GM12878 (cell line): ENCODE data around the gene CTNNA1. TPM values are rescaled to one million over a fixed set of nuclear protein-coding genes. Genes with fewer than 3 reads are reported as not detected.

ENCODE experiments used
- ATAC-seq: fragments of 200-7000 bp; cut with Tn5 transposase; 3 replicates; pipeline ENCODE4 v1.9.1; 2020; ENCODE audit warnings: mild to moderate bottlenecking, moderate library complexity
- BruUV-seq: library from RNA; stranded (reverse); fragments of 400-500 nt; replicated peaks from 2 replicates; lab custom pipeline; 2021; lab: Mats Ljungman, UMichigan
- CTCF ChIA-PET: fragments of 300-600 bp; sonication (Branson Sonifier 250); formaldehyde crosslinking; extraction: SDS; loops from one replicate; lab custom pipeline; 2021; ENCODE audit warnings: inconsistent platforms; lab: Yijun Ruan, JAX
- POLR2A ChIA-PET: fragments of 350-600 bp; formaldehyde crosslinking; extraction: SDS; loops from one replicate; lab custom pipeline; 2021; ENCODE audit warnings: inconsistent platforms; lab: Charles Lee
- RAD21 ChIA-PET: fragments of 300-600 bp; sonication (Branson Sonifier 250); formaldehyde crosslinking; loops from one replicate; lab custom pipeline; 2023; ENCODE audit warnings: antibody characterized with exemption; ENCODE audit not compliant: unreplicated experiment; lab: Charles Lee
- SMC1A ChIA-PET: fragments of 300-600 bp; sonication (Branson Sonifier 250); formaldehyde crosslinking; loops from one replicate; lab custom pipeline; 2023; ENCODE audit not compliant: unreplicated experiment, uncharacterized antibody; lab: Charles Lee
- DNase-seq: peaks from one replicate; pipeline ENCODE4 v3.0.0-alpha.2; 2011; ENCODE audit warnings: low read depth, low spot score
- FAIRE-seq: peaks from 3 replicates; lab custom pipeline; 2011; peaks lifted over from hg19 to GRCh38; lab: Jason Lieb, UNC
- H2AFZ ChIP-seq: 2 replicates; pipeline ENCODE4 v1.6.0; 2011; ENCODE audit warnings: low read depth, low read length, control low read depth; ENCODE audit not compliant: control insufficient read depth
- H3K27ac ChIP-seq: 2 replicates; pipeline ENCODE4 v1.5.1; 2011; ENCODE audit warnings: control low read depth; ENCODE audit not compliant: control insufficient read depth, insufficient read depth
- H3K27me3 ChIP-seq, 2 experiments: replicated peaks in 1 of 2; 2 replicates each; pipeline versions ENCODE4 v1.6.0 to v1.6.1; 2011; ENCODE audit warnings: low read length in 1 of 2; ENCODE audit not compliant: control insufficient read depth in 2 of 2, insufficient read depth in 2 of 2
- H3K36me3 ChIP-seq, 2 experiments: 2 replicates each; pipeline ENCODE4 v1.5.1; 2011; ENCODE audit warnings: low read length in 1 of 2; ENCODE audit not compliant: control insufficient read depth in 2 of 2, insufficient read depth in 2 of 2
- H3K4me1 ChIP-seq: 2 replicates; pipeline ENCODE4 v1.6.1; 2011; ENCODE audit warnings: mild to moderate bottlenecking, low read length, moderate library complexity, mixed read lengths; ENCODE audit not compliant: control insufficient read depth, insufficient read depth
- H3K4me2 ChIP-seq: 2 replicates; pipeline ENCODE4 v1.6.0; 2011; ENCODE audit warnings: control low read depth; ENCODE audit not compliant: control insufficient read depth, insufficient read depth
- H3K4me3 ChIP-seq: fragments of 200-600 bp; sonication (generic); 2 replicates; pipeline ENCODE4 v1.5.1; 2016
- H3K79me2 ChIP-seq: 2 replicates; pipeline ENCODE4 v1.6.0; 2011; ENCODE audit warnings: low read length; ENCODE audit not compliant: control insufficient read depth, insufficient read depth
- H3K9ac ChIP-seq: 2 replicates; pipeline ENCODE4 v1.8.0; 2011; ENCODE audit warnings: low read length, control low read depth, mixed read lengths; ENCODE audit not compliant: control insufficient read depth, insufficient read depth
- H3K9me3 ChIP-seq: replicated peaks from 3 replicates; pipeline ENCODE4 v1.5.1; 2011; ENCODE audit warnings: mild to moderate bottlenecking, low read length; ENCODE audit not compliant: control insufficient read depth, insufficient read depth
- H4K20me1 ChIP-seq: 2 replicates; pipeline ENCODE4 v1.6.0; 2011; ENCODE audit not compliant: control insufficient read depth, insufficient read depth
- HCFC1 ChIP-seq: fragments of 150-350 bp; IDR thresholded peaks from 2 replicates; pipeline ENCODE4 v1.6.1; 2014; ENCODE audit warnings: low read length
- IRF4 ChIP-seq: IDR thresholded peaks from 2 replicates; pipeline ENCODE4 v1.6.1; 2011; ENCODE audit warnings: low read depth, low read length
- SIX5 ChIP-seq: IDR thresholded peaks from 2 replicates; pipeline ENCODE4 v1.6.1; 2011; ENCODE audit warnings: mild to moderate bottlenecking, low read depth, low read length, moderate library complexity; ENCODE audit not compliant: severe bottlenecking
- ZNF384 ChIP-seq: IDR thresholded peaks from 2 replicates; pipeline ENCODE4 v1.6.1; 2012; ENCODE audit warnings: low read depth, mild to moderate bottlenecking, low read length, improper control_type of control experiment, borderline replicate concordance
- ZNF622 ChIP-seq: fragments of 450-650 bp; IDR thresholded peaks from 2 replicates; pipeline ENCODE4 v1.6.1; 2017; ENCODE audit warnings: mild to moderate bottlenecking, inconsistent platforms
- WGBS: methylation state at CpG from one replicate; pipeline ENCODE4 v1.1.6; 2016; ENCODE audit warnings: low lambda C conversion rate; ENCODE audit not compliant: insufficient replicate concordance, insufficient coverage; ENCODE audit errors: missing lambda C conversion rate; 5-methylcytosine and 5-hydroxymethylcytosine counted together
- in situ Hi-C: fragments of 300-500 bp; cut with MboI; formaldehyde crosslinking; loops from 9 replicates; pipeline ENCODE4 v1.14.3; 2018; ENCODE audit warnings: mixed read lengths
- intact Hi-C: fragments of 100-400 bp; cut with micrococcal nuclease; formaldehyde crosslinking; loops from one replicate; pipeline ENCODE4 v1.14.2; 2022; ENCODE audit not compliant: unreplicated experiment
- polyA plus RNA-seq, 11 experiments: library from polyadenylated mRNA; depleted of rRNA in 4 of 11; unstranded in 6 of 11; stranded (reverse) in 5 of 11; fragments of >200 nt; fragmentation: Nextera tagmentation in 4 of 11; fragmentation: Illumina TruSeq in 1 of 11; extraction: Ambion mirVana in 4 of 11; extraction: Trizol in 1 of 11; gene quantifications; 1 replicate in 1 of 11; 2 replicates in 10 of 11; pipeline versions ENCODE4 v1.2.1 to v1.2.3, GENCODE V29; 2011 to 2016; ENCODE audit warnings: inconsistent platforms in 2 of 11, missing spikeins in 2 of 11, low read depth in 1 of 11
- total RNA-seq, 4 experiments: library from RNA; depleted of rRNA in 3 of 4; stranded (reverse); fragments of >200 nt in 3 of 4; fragmentation: Illumina TruSeq in 1 of 4; extraction: Trizol in 1 of 4; gene quantifications; 2 replicates each; pipeline versions ENCODE4 v1.2.1 to v1.2.3, GENCODE V29; 2013 to 2021
- TF ChIP-seq, protein P1 (sequence below): fragments of 450-650 bp; formaldehyde crosslinking; IDR thresholded peaks from 2 replicates; pipeline ENCODE4 v1.4.0; 2022; ENCODE audit warnings: mild to moderate bottlenecking, moderate library complexity

CTNNA1 gene
- total and polyA plus RNA-seq, 10 of the 15 experiments (the other 5 are each of a cell fraction or from before 2014, with no cell fraction given): 32.6 to 104 (median 57.7) TPM

DNA sequence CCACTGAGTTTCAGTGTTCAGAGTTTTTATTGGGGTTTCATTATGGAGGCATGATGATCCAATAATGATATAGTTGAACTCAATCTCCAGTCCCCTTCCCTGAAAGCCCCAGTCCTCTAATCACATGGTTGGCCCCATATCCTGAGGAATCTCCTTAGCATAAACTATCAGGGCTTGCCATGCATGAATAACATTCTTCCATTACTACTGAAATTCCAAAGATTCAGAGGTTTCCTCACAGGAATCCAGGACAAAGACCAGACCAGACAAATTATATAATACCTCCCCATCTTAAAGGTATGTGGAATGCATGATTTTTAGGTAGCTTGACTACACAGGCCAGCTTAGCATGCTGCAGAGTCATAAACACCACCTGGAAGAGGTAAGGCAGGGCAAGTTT is 137.4 kb downstream of the CTNNA1 start (continued):
- TF ChIP-seq, protein P1, sequence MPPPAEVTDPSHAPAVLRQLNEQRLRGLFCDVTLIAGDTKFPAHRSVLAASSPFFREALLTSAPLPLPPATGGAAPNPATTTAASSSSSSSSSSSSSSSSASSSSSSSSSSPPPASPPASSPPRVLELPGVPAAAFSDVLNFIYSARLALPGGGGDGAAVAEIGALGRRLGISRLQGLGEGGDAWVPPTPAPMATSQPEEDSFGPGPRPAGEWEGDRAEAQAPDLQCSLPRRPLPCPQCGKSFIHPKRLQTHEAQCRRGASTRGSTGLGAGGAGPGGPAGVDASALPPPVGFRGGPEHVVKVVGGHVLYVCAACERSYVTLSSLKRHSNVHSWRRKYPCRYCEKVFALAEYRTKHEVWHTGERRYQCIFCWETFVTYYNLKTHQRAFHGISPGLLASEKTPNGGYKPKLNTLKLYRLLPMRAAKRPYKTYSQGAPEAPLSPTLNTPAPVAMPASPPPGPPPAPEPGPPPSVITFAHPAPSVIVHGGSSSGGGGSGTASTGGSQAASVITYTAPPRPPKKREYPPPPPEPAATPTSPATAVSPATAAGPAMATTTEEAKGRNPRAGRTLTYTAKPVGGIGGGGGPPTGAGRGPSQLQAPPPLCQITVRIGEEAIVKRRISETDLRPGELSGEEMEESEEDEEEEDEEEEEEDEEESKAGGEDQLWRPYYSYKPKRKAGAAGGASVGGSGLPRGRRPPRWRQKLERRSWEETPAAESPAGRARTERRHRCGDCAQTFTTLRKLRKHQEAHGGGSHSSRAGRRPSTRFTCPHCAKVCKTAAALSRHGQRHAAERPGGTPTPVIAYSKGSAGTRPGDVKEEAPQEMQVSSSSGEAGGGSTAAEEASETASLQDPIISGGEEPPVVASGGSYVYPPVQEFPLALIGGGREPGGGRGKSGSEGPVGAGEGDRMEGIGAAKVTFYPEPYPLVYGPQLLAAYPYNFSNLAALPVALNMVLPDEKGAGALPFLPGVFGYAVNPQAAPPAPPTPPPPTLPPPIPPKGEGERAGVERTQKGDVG (CRISPR knock-in tag): no peak

DNA sequence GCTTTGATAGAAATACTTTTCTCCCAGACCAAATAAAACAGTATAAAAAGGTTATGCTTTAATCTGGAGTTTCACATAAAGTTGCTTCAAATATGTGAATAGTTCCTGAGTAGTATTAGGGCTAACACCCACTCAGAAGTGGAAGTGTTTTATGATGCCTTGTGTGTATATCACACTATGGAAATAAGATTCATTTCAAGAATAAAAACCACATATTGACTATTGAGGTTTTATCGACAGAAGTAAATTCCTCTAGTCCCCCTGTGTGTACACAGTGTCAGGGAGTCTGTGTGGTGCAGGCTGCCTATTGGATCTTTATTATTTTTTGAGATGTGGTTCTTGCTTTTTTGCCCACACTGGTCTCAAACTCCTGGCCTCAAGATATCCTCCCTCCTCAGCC is 142.7 kb downstream of the CTNNA1 start:
- CTCF ChIA-PET: no interaction called here
- POLR2A ChIA-PET: no interaction called here
- Histone ChIP-seq H3K27me3 (no peaks in the 10 kb centered on the region), H3K9ac (no peak overlapping the region), H3K9me3 (0 out of 3 replicates have a peak, but pooled peaks cover under 1% of the 10 kb centered on the region), H3K4me3 (no peak overlapping the region), H3K4me1 (no peaks in the 10 kb centered on the region), H3K79me2 (no peaks in the 10 kb centered on the region), H3K27ac (no peak overlapping the region), H3K36me3 (peaks cover 2% of the 10 kb centered on the region in 2 experiments; a peak in 2 of 4 replicates), H2AFZ (no peak overlapping the region), H4K20me1 (no peaks in the 10 kb centered on the region), H3K4me2 (no peak overlapping the region)
- DNase-seq (no peak), ATAC-seq (no peak), FAIRE-seq (no peak)
- no peak for TF ChIP-seq ZNF622
- TF ChIP-seq IRF4: no peak
- no peak for TF ChIP-seq SIX5
- TF ChIP-seq HCFC1: no peak
- TF ChIP-seq ZNF384: no peak
- SMC1A ChIA-PET: no interaction called here
- RAD21 ChIA-PET: no interaction called here
- no TSS peak for BruUV-seq
- intact Hi-C loops (no loop called here), in situ Hi-C loops (no loop called here)
- WGBS: 0% methylated on average over 1 of the region's 1 CpG
